SU-DHL-6 (cell line): ENCODE measurements around the gene UBE2G2.

Experiments
- H2AFZ ChIP-seq: fragments of 200-600 bp; sonication (generic); 2 replicates; pipeline ENCODE4 v1.6.1; 2014; ENCODE audit warnings: low read depth, mild to moderate bottlenecking, moderate library complexity, mixed read lengths, antibody characterized with exemption, low read length; ENCODE audit not compliant: severe bottlenecking
- H3F3A ChIP-seq: fragments of 200-600 bp; shearing (Covaris generic); 2 replicates; pipeline ENCODE4 v1.6.0; 2016; ENCODE audit warnings: antibody characterized with exemption, mild to moderate bottlenecking; ENCODE audit not compliant: insufficient read depth
- H3K27ac ChIP-seq: fragments of 200-600 bp; sonication (generic); 2 replicates; pipeline ENCODE4 v1.5.1; 2016; ENCODE audit warnings: low read depth, mild to moderate bottlenecking, low read length, moderate library complexity, mixed read lengths
- H3K27me3 ChIP-seq: fragments of 200-600 bp; sonication (generic), shearing (Covaris generic); 2 replicates; pipeline ENCODE4 v1.6.0; 2014; ENCODE audit warnings: mild to moderate bottlenecking, low read length
- H3K36me3 ChIP-seq: fragments of 200-600 bp; sonication (generic); 2 replicates; pipeline ENCODE4 v1.6.1; 2014; ENCODE audit warnings: mild to moderate bottlenecking, low read length, mixed read lengths
- H3K4me2 ChIP-seq: fragments of 300-600, 200-600 bp; shearing (Covaris generic), sonication (generic); 2 replicates; pipeline ENCODE4 v1.6.0; 2014; ENCODE audit warnings: low read length, low read depth, mild to moderate bottlenecking; ENCODE audit not compliant: poor library complexity, severe bottlenecking
- H3K4me3 ChIP-seq: fragments of 200-600 bp; sonication (generic); 2 replicates; pipeline ENCODE4 v1.5.1; 2014; ENCODE audit warnings: antibody characterized with exemption, low read length, mild to moderate bottlenecking, mixed read lengths; ENCODE audit not compliant: insufficient read depth, poor library complexity, severe bottlenecking
- H3K79me2 ChIP-seq: fragments of 200-600 bp; sonication (generic); 2 replicates; pipeline ENCODE4 v1.6.1; 2014; ENCODE audit warnings: mild to moderate bottlenecking, low read length, moderate library complexity; ENCODE audit not compliant: insufficient read depth
- H3K9ac ChIP-seq: fragments of 200-600 bp; sonication (generic); 2 replicates; pipeline ENCODE4 v1.7.0; 2014; ENCODE audit warnings: mild to moderate bottlenecking, low read length
- H3K9me2 ChIP-seq: fragments of 200-600 bp; sonication (generic); replicated peaks from 2 replicates; pipeline ENCODE4 v1.6.1; 2014; ENCODE audit warnings: low read length; ENCODE audit not compliant: insufficient read depth
- H3K9me3 ChIP-seq: fragments of 200-600 bp; sonication (generic); 2 replicates; pipeline ENCODE4 v1.6.1; 2014; ENCODE audit warnings: low read length, mixed read lengths; ENCODE audit not compliant: insufficient read depth
- H4K20me1 ChIP-seq: fragments of 200-600 bp; sonication (generic); 2 replicates; pipeline ENCODE4 v1.6.1; 2014; ENCODE audit warnings: low read depth, mild to moderate bottlenecking, antibody characterized with exemption, low read length, moderate library complexity, mixed read lengths
- CTCF ChIP-seq: fragments of 200-600 bp; sonication (generic); IDR thresholded peaks from one replicate; pipeline ENCODE4 v1.5.1; 2017; ENCODE audit warnings: antibody characterized with exemption, mild to moderate bottlenecking, low read length, moderate library complexity; ENCODE audit not compliant: insufficient read depth, poor library complexity, severe bottlenecking
- EZH2phosphoT487 ChIP-seq: fragments of 200-600 bp; sonication (generic), shearing (Covaris generic); conservative IDR thresholded peaks from 2 replicates; pipeline ENCODE4 v1.6.1; 2018; ENCODE audit warnings: mild to moderate bottlenecking, antibody characterized with exemption, low read length, moderate library complexity, mixed read lengths

Gene UBE2G2

GRCh38 chr21:44752671-44753235 lies 48.9 kb downstream of the UBE2G2 start:
- Histone ChIP-seq H3F3A (no peaks in the 10 kb centered on the region), H3K27me3 (no peaks in the 10 kb centered on the region), H3K9me3 (no peaks in the 10 kb centered on the region), H2AFZ (no peak overlapping the region), H3K9me2 (no peaks in the 10 kb centered on the region), H3K4me3 (no peak overlapping the region), H3K9ac (no peak overlapping the region), H4K20me1 (no peaks in the 10 kb centered on the region), H3K79me2 (no peaks in the 10 kb centered on the region), H3K36me3 (no peaks in the 10 kb centered on the region), H3K27ac (no peak overlapping the region), H3K4me2 (no peak overlapping the region)
- TF ChIP-seq CTCF (no peak), EZH2phosphoT487 (no peak)

GRCh38 chr21:44751799-44752636 lies 49.6 kb downstream of the UBE2G2 start:
- Histone ChIP-seq H3K4me3 (no peak overlapping the region), H3K9me3 (no peaks in the 10 kb centered on the region), H3F3A (no peaks in the 10 kb centered on the region), H3K9me2 (no peaks in the 10 kb centered on the region), H3K9ac (no peak overlapping the region), H3K36me3 (no peaks in the 10 kb centered on the region), H2AFZ (no peak overlapping the region), H3K27me3 (no peaks in the 10 kb centered on the region), H4K20me1 (no peaks in the 10 kb centered on the region), H3K27ac (no peak overlapping the region), H3K4me2 (no peak overlapping the region), H3K79me2 (no peaks in the 10 kb centered on the region)
- TF ChIP-seq CTCF, result no peak
- TF ChIP-seq EZH2phosphoT487, result no peak

GRCh38 chr21:44751186-44751798 lies 50.3 kb downstream of the UBE2G2 start:
- H3F3A ChIP-seq, result no peaks in the 10 kb centered on the region
- no peaks in the 10 kb centered on the region for H3K9me3 ChIP-seq
- H3K9ac ChIP-seq, result no peak overlapping the region
- TF ChIP-seq CTCF (no peak), EZH2phosphoT487 (no peak)
- H3K27me3 ChIP-seq, result no peaks in the 10 kb centered on the region
- H4K20me1 ChIP-seq, result no peaks in the 10 kb centered on the region
- no peak overlapping the region for H3K4me2 ChIP-seq
- no peak overlapping the region for H2AFZ ChIP-seq
- no peaks in the 10 kb centered on the region for H3K79me2 ChIP-seq
- no peaks in the 10 kb centered on the region for H3K9me2 ChIP-seq
- H3K4me3 ChIP-seq, result no peak overlapping the region
- H3K36me3 ChIP-seq, result no peaks in the 10 kb centered on the region
- H3K27ac ChIP-seq, result no peak overlapping the region
